ENCODE results near the gene SVOP.
"Not testable (repeated sequence)": the region's sequence is repeated elsewhere in the genome, so short reads cannot be mapped to it uniquely, and the experiment has no call there.

SVOP gene

GRCh38 chr12:109056891-109057290 lies 36.0 kb upstream of the SVOP start:
- no peaks in the 10 kb centered on the region for H3K9me3 ChIP-seq (ENCODE audit: insufficient read depth, low read length)
- H3K27ac ChIP-seq (ENCODE audit: low read length): no peak overlapping the region
- TF ChIP-seq, protein P1, sequence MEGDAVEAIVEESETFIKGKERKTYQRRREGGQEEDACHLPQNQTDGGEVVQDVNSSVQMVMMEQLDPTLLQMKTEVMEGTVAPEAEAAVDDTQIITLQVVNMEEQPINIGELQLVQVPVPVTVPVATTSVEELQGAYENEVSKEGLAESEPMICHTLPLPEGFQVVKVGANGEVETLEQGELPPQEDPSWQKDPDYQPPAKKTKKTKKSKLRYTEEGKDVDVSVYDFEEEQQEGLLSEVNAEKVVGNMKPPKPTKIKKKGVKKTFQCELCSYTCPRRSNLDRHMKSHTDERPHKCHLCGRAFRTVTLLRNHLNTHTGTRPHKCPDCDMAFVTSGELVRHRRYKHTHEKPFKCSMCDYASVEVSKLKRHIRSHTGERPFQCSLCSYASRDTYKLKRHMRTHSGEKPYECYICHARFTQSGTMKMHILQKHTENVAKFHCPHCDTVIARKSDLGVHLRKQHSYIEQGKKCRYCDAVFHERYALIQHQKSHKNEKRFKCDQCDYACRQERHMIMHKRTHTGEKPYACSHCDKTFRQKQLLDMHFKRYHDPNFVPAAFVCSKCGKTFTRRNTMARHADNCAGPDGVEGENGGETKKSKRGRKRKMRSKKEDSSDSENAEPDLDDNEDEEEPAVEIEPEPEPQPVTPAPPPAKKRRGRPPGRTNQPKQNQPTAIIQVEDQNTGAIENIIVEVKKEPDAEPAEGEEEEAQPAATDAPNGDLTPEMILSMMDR (IDR thresholded peaks at IDR 0.05; ENCODE audit: low read depth, low read length): no peak
- TF ChIP-seq EZH2phosphoT487 (IDR thresholded peaks at IDR 0.05; ENCODE audit: low read depth): no peak
- H3K4me3 ChIP-seq (ENCODE audit: low read length): no peak overlapping the region
- H4K20me1 ChIP-seq (ENCODE audit: insufficient read depth, low read length): no peaks in the 10 kb centered on the region
- H2AFZ ChIP-seq (ENCODE audit: low read depth, low read length): no peak overlapping the region
- no peak overlapping the region for H3K9ac ChIP-seq (ENCODE audit: low read length)
- peaks cover 2% of the 10 kb centered on the region; the same call in 1 of the 2 replicates for H3K4me1 ChIP-seq (ENCODE audit: low read length)
- peaks cover 12% of the 10 kb centered on the region; the same call in 1 of the 2 replicates for H3K79me2 ChIP-seq (ENCODE audit: low read length)
- H3K36me3 ChIP-seq (replicated peaks; ENCODE audit: low read depth, low read length): no peaks in the 10 kb centered on the region
- H3K27me3 ChIP-seq (ENCODE audit: low read depth, low read length): no peaks in the 10 kb centered on the region
- no peak overlapping the region for H3K4me2 ChIP-seq (ENCODE audit: low read length)

DNA sequence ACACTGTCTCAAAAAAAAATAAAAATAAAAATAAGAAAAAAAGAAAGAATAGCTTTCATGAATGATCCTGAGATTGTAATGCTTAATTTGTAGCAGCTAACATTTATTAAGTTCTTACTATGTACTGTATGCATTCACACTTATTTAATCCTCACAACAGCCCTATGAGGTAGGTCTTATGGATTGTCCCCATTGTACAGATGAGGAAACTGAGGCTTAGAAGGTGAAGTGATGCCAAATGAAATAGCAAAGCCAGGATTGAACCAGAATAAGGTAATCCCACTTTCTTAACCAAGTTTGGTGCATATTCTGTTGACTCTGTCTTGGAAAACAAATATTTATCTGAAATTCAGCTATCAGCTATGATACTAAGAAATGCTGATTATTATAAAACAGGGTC lies 33.7 kb upstream of the SVOP start:
- Histone ChIP-seq H3K9me3 (ENCODE audit: insufficient read depth, low read length) (no peaks in the 10 kb centered on the region), H4K20me1 (ENCODE audit: insufficient read depth, low read length) (no peaks in the 10 kb centered on the region), H3K4me1 (ENCODE audit: low read length) (peaks cover 4% of the 10 kb centered on the region; the same call in 1 of the 2 replicates), H2AFZ (ENCODE audit: low read depth, low read length) (no peak overlapping the region), H3K27ac (ENCODE audit: low read length) (no peak overlapping the region), H3K4me2 (ENCODE audit: low read length) (peak overlapping the region; percentile 95), H3K36me3 (replicated peaks; ENCODE audit: low read depth, low read length) (no peaks in the 10 kb centered on the region), H3K79me2 (ENCODE audit: low read length) (peaks cover 12% of the 10 kb centered on the region; the same call in 1 of the 2 replicates), H3K4me3 (ENCODE audit: low read length) (no peak overlapping the region), H3K9ac (ENCODE audit: low read length) (no peak overlapping the region), H3K27me3 (ENCODE audit: low read depth, low read length) (no peaks in the 10 kb centered on the region)
- no peak for TF ChIP-seq EZH2phosphoT487 (IDR thresholded peaks at IDR 0.05; ENCODE audit: low read depth)
- TF ChIP-seq, protein P1 (IDR thresholded peaks at IDR 0.05; ENCODE audit: low read depth, low read length): no peak

- H3K4me3 ChIP-seq (ENCODE audit: low read length): peak overlapping the region; percentile 93
- H3K27ac ChIP-seq (ENCODE audit: low read length): peak overlapping the region; percentile 61
These were observed 33.3 kb upstream of the SVOP start for GRCh38 chr12:109054124-109054513.

DNA sequence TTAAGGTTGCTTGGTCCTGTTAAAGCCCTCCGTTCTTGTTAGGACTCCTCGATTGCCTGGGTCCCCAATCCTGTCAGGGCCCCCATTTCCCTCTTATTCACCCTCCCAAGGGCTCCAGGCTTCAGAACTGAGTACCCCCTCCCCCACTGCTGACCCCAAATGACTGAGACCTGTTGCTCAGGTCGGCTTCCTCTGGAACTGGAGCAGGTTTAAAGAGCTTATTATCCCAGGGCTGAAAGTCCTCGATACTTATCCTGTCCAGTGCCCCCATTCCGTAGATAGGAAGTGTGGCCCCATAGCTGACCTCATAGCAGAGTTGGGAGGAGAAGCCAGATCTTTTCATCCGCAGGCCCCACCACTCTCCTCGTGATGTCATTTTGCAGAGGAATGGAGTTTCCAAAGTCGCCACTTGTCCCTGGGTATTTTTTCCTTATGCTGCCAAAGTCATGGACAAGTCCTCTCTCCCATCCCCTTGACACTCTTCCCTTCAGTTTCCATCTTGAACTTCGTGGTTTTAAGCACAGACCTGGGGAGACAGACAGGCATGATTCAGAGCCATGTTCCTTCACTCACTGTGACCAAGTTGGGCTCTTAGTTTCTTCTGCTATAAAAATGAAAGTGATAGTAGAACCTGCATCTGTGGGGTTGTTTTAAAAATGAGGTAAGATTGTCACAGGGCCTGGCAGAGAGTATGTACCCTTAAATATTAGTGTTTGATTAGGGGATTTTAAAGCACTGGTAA lies 32.7 kb upstream of the SVOP start:
- Histone ChIP-seq H3K79me2 (ENCODE audit: low read length) (peaks cover 12% of the 10 kb centered on the region; the same call in 1 of the 2 replicates), H3K36me3 (replicated peaks; ENCODE audit: low read depth, low read length) (no peaks in the 10 kb centered on the region), H3K9ac (ENCODE audit: low read length) (peak overlapping the region; percentile 75), H3K9me3 (ENCODE audit: insufficient read depth, low read length) (no peaks in the 10 kb centered on the region), H3K4me2 (ENCODE audit: low read length) (peak overlapping the region; percentile 95), H3K4me1 (ENCODE audit: low read length) (peaks cover 4% of the 10 kb centered on the region; the same call in 1 of the 2 replicates), H3K4me3 (ENCODE audit: low read length) (peak overlapping the region; percentile 93), H4K20me1 (ENCODE audit: insufficient read depth, low read length) (no peaks in the 10 kb centered on the region), H2AFZ (ENCODE audit: low read depth, low read length) (peak overlapping the region; percentile 50), H3K27ac (ENCODE audit: low read length) (peak overlapping the region; percentile 61), H3K27me3 (ENCODE audit: low read depth, low read length) (no peaks in the 10 kb centered on the region)
- TF ChIP-seq, protein P1 (IDR thresholded peaks at IDR 0.05; ENCODE audit: low read depth, low read length): no peak
- no peak for TF ChIP-seq EZH2phosphoT487 (IDR thresholded peaks at IDR 0.05; ENCODE audit: low read depth)

More at GRCh38 chr12:109054124-109054513, 33.3 kb upstream of the SVOP start:
- H3K4me2 ChIP-seq (ENCODE audit: low read length): peak overlapping the region; percentile 95
- H3K4me1 ChIP-seq (ENCODE audit: low read length); H3K9me3 ChIP-seq (ENCODE audit: insufficient read depth, low read length); H3K36me3 ChIP-seq (replicated peaks; ENCODE audit: low read depth, low read length); H3K27me3 ChIP-seq (ENCODE audit: low read depth, low read length); H4K20me1 ChIP-seq (ENCODE audit: insufficient read depth, low read length): not testable (repeated sequence)
- H3K79me2 ChIP-seq (ENCODE audit: low read length): peaks cover 12% of the 10 kb centered on the region; the same call in 1 of the 2 replicates
- H2AFZ ChIP-seq (ENCODE audit: low read depth, low read length): peak overlapping the region; percentile 50
- peak overlapping the region; percentile 75 for H3K9ac ChIP-seq (ENCODE audit: low read length)
